ENCODE data around the gene OXTR.

Gene OXTR

GRCh38 chr3:8709801-8710507 is 59.5 kb downstream of the OXTR start:
- no peak for DNase-seq

GRCh38 chr3:8709287-8709686 is 60.1 kb downstream of the OXTR start:
- DNase-seq: no peak

- no peak for DNase-seq
Observed at GRCh38 chr3:8705575-8705974, 63.8 kb downstream of the OXTR start.

GRCh38 chr3:8702560-8702959 is 66.9 kb downstream of the OXTR start:
- DNase-seq: no peak
